Measurements from ENCODE around the gene DAZAP1. TPM values are rescaled to one million over a fixed set of nuclear protein-coding genes. Genes with fewer than 3 reads are reported as not detected.

The DAZAP1 gene
- total RNA-seq, 1 donor from 2014 or later, result 74.5 TPM

DNA sequence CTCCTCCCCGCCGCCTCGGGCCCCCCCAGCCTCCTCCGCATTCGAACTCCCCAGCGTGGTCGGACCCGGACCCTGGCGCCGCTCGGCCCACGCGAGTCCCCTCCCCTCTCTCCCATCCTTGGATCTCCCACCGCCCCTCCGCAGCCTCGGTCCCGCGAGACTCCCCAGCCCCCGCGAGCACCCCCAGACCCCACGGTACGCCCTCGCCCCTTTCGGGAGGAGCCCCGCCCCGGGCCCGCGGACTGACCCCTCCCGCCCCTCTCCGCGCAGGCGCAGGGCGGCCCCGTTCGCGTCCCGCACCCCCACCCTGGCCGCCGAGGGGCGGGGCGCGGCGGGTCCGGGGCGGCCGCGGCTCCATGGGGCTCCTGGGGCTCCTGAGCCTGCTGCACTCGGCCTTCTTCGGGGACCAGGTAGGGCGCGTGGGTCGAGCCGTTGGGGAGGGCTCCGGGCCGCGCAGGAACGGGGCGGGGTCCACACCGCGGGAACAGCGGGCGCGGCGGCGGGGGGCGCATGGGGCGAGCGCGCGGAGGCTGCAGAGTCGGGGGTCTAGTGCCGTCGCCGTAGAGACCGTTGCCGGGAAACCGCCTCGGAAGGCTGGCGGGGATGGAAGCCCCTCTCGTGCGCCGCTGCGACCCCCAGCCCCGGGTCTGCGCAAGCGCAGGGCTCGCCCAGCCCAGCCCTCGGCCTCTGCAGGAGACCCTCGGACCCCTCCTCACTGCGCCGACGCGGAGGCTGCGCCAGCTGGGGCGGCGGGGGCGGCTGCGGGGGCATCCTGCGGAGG lies 38.7 kb downstream of the DAZAP1 start:
- TF ChIP-seq, protein P1, sequence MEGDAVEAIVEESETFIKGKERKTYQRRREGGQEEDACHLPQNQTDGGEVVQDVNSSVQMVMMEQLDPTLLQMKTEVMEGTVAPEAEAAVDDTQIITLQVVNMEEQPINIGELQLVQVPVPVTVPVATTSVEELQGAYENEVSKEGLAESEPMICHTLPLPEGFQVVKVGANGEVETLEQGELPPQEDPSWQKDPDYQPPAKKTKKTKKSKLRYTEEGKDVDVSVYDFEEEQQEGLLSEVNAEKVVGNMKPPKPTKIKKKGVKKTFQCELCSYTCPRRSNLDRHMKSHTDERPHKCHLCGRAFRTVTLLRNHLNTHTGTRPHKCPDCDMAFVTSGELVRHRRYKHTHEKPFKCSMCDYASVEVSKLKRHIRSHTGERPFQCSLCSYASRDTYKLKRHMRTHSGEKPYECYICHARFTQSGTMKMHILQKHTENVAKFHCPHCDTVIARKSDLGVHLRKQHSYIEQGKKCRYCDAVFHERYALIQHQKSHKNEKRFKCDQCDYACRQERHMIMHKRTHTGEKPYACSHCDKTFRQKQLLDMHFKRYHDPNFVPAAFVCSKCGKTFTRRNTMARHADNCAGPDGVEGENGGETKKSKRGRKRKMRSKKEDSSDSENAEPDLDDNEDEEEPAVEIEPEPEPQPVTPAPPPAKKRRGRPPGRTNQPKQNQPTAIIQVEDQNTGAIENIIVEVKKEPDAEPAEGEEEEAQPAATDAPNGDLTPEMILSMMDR (IDR thresholded peaks at IDR 0.05; ENCODE audit: insufficient read depth, low read length, poor library complexity, severe bottlenecking), result no peak
- Histone ChIP-seq H3K4me3 (ENCODE audit: low read depth, low read length) (peak overlapping the region; percentile 20), H3K36me3 (ENCODE audit: control insufficient read depth, insufficient read depth, low read length) (no peaks in the 10 kb centered on the region), H3K27me3 (ENCODE audit: control insufficient read depth, insufficient read depth, low read length) (peaks cover 55% of the 10 kb centered on the region)
- DNase-seq (ENCODE audit: low read depth), result no peak

DNA sequence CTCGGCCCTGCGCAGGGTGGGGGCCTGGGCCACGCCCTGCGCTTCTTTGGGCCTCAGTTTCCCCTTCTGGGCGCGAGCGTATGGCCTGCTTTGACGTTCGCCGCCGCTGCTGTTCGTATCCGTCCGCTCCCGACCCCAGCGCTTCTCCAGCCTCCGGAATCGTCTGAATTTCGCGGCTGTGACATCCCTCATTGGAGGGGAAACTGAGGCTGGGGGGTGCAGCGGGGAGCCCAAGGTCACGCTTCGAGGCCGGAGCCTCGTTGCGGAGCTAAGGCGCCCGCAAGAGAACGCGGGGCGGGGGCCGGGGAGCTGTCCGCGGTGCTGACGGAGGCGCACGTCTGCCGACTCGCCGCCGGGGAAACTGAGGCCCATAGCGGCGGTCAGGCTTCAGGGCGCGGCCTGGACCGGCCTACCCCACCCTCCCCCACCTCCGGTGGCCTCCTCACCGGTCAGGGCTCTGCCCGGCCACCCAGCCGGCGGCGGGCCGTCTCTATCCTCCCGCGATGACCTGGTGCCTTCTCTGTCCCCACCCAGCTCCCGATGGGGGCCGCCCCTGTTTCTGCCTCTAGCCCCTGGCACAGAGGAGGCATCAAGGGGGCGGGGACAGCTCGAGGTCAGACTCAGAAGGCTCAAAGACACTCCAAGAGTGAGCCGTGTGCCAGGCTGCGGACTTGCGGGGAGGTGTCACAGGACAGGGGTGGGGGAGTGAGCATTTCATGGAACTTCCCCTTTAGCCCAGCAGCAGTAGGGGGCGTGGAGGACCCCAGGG lies 39.5 kb downstream of the DAZAP1 start:
- TF ChIP-seq, protein P1 (IDR thresholded peaks at IDR 0.05; ENCODE audit: insufficient read depth, low read length, poor library complexity, severe bottlenecking), result no peak
- Histone ChIP-seq H3K36me3 (ENCODE audit: control insufficient read depth, insufficient read depth, low read length) (no peaks in the 10 kb centered on the region), H3K4me3 (ENCODE audit: low read depth, low read length) (no peak overlapping the region), H3K27me3 (ENCODE audit: control insufficient read depth, insufficient read depth, low read length) (peaks cover 62% of the 10 kb centered on the region)
- DNase-seq (ENCODE audit: low read depth), result no peak

- DNase-seq (ENCODE audit: low read depth), result no peak
- Histone ChIP-seq H3K4me3 (ENCODE audit: low read depth, low read length) (no peak overlapping the region), H3K27me3 (ENCODE audit: control insufficient read depth, insufficient read depth, low read length) (peaks cover 68% of the 10 kb centered on the region), H3K36me3 (ENCODE audit: control insufficient read depth, insufficient read depth, low read length) (no peaks in the 10 kb centered on the region)
- TF ChIP-seq, protein P1 (IDR thresholded peaks at IDR 0.05; ENCODE audit: insufficient read depth, low read length, poor library complexity, severe bottlenecking), result no peak
Measured at GRCh38 chr19:1447504-1447903, 40.1 kb downstream of the DAZAP1 start.

DNA sequence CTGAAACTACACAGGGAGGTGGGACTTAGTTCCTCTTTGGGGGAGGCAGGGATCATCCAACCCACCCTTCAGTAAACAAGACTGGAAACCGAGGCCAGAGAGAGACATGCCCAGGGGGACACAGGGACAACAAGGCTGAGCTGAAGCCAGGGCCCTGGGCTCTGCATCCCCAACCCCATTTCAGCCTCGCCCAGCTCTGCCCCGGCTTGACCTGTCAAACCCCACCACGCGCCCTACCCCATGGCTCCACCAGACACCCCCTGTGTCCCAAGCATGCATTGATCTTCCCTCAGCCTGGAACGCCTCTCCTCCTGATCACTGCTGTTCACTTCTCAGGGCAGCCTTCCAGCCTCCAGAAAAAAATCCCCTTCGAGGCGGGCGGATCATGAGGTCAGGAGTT lies 40.6 kb downstream of the DAZAP1 start:
- DNase-seq (ENCODE audit: low read depth), result no peak
- Histone ChIP-seq H3K4me3 (ENCODE audit: low read depth, low read length) (no peak overlapping the region), H3K27me3 (ENCODE audit: control insufficient read depth, insufficient read depth, low read length) (peaks cover 73% of the 10 kb centered on the region), H3K36me3 (ENCODE audit: control insufficient read depth, insufficient read depth, low read length) (no peaks in the 10 kb centered on the region)
- TF ChIP-seq, protein P1 (IDR thresholded peaks at IDR 0.05; ENCODE audit: insufficient read depth, low read length, poor library complexity, severe bottlenecking), result no peak

- H3K36me3 ChIP-seq (ENCODE audit: control insufficient read depth, insufficient read depth, low read length), result no peaks in the 10 kb centered on the region
- TF ChIP-seq, protein P1 (IDR thresholded peaks at IDR 0.05; ENCODE audit: insufficient read depth, low read length, poor library complexity, severe bottlenecking), result no peak
- H3K4me3 ChIP-seq (ENCODE audit: low read depth, low read length), result no peak within 1 kb of the TSS
- peaks cover 86% of the 10 kb centered on the region for H3K27me3 ChIP-seq (ENCODE audit: control insufficient read depth, insufficient read depth, low read length)
- no peak for DNase-seq (ENCODE audit: low read depth)
Measured at GRCh38 chr19:1449467-1450442, 42.4 kb downstream of the DAZAP1 start, which contains the start of gene APC2. TSS of gene APC2 (plus strand) at chr19:1450121. CDS start at chr19:1453002, 2,881 bp downstream.

All from kidney epithelial cell (primary cell).